Kidney epithelial cell (primary cell): ENCODE data around the gene JAK1. TPM values are rescaled to one million over a fixed set of nuclear protein-coding genes. Genes with fewer than 3 reads are reported as not detected.
A peak's percentile ranks its signal among the peaks of the same experiment; 100 is the strongest.

ENCODE experiments used
- DNase-seq: peaks from one replicate; pipeline ENCODE4 v3.0.0-alpha.2; 2010; ENCODE audit warnings: low read depth
- H3K27me3 ChIP-seq: 2 replicates; pipeline ENCODE4 v1.6.0; 2011; ENCODE audit warnings: low read length; ENCODE audit not compliant: control insufficient read depth, insufficient read depth
- H3K36me3 ChIP-seq: 2 replicates; pipeline ENCODE4 v1.5.1; 2011; ENCODE audit warnings: low read length; ENCODE audit not compliant: control insufficient read depth, insufficient read depth
- H3K4me3 ChIP-seq: 2 replicates; pipeline ENCODE4 v1.5.1; 2011; ENCODE audit warnings: low read depth, mild to moderate bottlenecking, control low read depth, low read length
- total RNA-seq: library from RNA; depleted of rRNA; stranded (reverse); fragments of >200 nt; gene quantifications from 2 replicates; pipeline ENCODE4 v1.2.3, GENCODE V29; 2015
- TF ChIP-seq, protein P1 (sequence below): IDR thresholded peaks from 2 replicates; pipeline ENCODE4 v1.5.1; 2011; ENCODE audit warnings: mild to moderate bottlenecking, moderate library complexity, low read length, control low read depth, inconsistent platforms; ENCODE audit not compliant: insufficient read depth, poor library complexity, severe bottlenecking

JAK1 gene
- total RNA-seq, 1 donor from 2014 or later: 138 TPM

- TF ChIP-seq, protein P1, sequence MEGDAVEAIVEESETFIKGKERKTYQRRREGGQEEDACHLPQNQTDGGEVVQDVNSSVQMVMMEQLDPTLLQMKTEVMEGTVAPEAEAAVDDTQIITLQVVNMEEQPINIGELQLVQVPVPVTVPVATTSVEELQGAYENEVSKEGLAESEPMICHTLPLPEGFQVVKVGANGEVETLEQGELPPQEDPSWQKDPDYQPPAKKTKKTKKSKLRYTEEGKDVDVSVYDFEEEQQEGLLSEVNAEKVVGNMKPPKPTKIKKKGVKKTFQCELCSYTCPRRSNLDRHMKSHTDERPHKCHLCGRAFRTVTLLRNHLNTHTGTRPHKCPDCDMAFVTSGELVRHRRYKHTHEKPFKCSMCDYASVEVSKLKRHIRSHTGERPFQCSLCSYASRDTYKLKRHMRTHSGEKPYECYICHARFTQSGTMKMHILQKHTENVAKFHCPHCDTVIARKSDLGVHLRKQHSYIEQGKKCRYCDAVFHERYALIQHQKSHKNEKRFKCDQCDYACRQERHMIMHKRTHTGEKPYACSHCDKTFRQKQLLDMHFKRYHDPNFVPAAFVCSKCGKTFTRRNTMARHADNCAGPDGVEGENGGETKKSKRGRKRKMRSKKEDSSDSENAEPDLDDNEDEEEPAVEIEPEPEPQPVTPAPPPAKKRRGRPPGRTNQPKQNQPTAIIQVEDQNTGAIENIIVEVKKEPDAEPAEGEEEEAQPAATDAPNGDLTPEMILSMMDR: no peak
- Histone ChIP-seq H3K36me3 (peaks cover 4% of the 10 kb centered on the region), H3K4me3 (no peak overlapping the region), H3K27me3 (no peaks in the 10 kb centered on the region)
- no peak for DNase-seq
These were observed 101.1 kb downstream of the JAK1 start for GRCh38 chr1:64865105-64865757.

- DNase-seq: peak; percentile 12
- Histone ChIP-seq H3K27me3 (no peaks in the 10 kb centered on the region), H3K4me3 (no peak overlapping the region), H3K36me3 (peaks cover 3% of the 10 kb centered on the region)
- TF ChIP-seq, protein P1: no peak
These were observed 102.1 kb downstream of the JAK1 start for GRCh38 chr1:64864018-64864940.

DNA sequence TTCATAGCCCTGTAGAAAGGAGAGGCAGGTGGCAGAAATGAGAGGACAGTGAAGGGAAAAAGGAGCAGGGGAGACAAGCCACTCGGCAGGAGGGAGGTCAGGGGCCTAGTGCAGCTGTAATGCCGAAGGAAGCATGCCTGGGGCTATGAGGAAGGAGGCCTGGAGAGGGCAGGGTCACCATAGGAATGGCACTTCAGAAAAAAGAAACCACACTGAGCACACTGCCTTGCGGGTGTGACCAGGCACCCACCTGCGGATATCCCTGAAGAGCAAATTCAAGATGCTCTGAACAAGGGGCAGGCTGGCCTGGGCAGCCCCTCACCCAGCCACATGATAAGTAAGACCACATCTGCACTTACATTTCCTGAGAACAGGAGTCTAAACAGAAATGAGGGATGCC lies 104.7 kb downstream of the JAK1 start:
- no peak for DNase-seq
- TF ChIP-seq, protein P1: peak; percentile 44
- H3K4me3 ChIP-seq: no peak overlapping the region
- H3K27me3 ChIP-seq: no peaks in the 10 kb centered on the region
- peaks cover 3% of the 10 kb centered on the region for H3K36me3 ChIP-seq

DNA sequence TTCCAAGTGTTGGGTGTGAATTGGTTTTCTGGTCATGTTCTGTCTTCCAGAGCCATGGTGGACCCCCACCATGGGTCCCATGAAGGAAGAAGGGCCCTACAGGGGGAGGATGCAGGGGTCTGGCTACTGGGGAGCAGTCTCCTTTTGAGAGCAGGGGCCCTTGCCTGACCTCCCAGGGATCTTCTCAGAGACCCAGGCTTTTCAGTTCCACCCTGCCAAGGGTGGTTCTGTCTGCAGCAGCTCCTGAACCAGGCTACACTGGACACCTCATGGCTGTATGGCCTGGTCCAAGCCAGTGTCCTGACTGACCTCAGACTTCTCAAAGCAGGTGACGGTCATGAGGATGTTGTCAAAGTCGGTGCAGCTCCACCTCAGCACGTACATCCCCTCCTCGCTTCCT lies 109.0 kb downstream of the JAK1 start:
- DNase-seq: no peak
- no peak overlapping the region for H3K4me3 ChIP-seq
- H3K36me3 ChIP-seq: peaks cover 6% of the 10 kb centered on the region
- no peaks in the 10 kb centered on the region for H3K27me3 ChIP-seq
- TF ChIP-seq, protein P1: no peak

DNA sequence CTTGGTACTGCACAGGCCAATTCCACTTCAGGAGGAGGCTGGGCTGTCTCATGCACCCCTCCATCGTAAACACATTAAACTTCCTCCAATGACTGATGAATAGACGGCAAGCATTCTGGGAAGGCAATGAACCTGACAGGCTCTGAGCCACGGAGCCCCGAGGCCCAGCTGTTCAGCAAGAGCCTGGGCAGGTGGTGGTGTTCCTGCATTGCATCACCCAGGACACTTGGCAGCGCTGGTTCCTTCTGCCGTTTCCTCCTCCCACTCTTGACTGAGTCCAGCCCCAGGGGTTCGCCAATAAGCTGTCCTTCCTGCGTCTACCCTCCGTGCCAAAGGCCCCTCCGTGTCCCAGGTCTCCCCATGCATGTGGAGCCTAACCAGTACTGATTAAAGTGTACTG lies 109.8 kb downstream of the JAK1 start:
- no peak for DNase-seq
- Histone ChIP-seq H3K27me3 (no peaks in the 10 kb centered on the region), H3K4me3 (no peak overlapping the region), H3K36me3 (peaks cover 6% of the 10 kb centered on the region)
- TF ChIP-seq, protein P1: no peak
